CD1c-positive myeloid dendritic cell (primary cell): Measurements from ENCODE around the gene FRAT1.
A peak's percentile ranks its signal among the peaks of the same experiment; 100 is the strongest.

Source experiments
- DNase-seq: peaks from one replicate; pipeline ENCODE4 v3.0.0-alpha.2; 2016; ENCODE audit errors: extremely low spot score

FRAT1 gene

DNA sequence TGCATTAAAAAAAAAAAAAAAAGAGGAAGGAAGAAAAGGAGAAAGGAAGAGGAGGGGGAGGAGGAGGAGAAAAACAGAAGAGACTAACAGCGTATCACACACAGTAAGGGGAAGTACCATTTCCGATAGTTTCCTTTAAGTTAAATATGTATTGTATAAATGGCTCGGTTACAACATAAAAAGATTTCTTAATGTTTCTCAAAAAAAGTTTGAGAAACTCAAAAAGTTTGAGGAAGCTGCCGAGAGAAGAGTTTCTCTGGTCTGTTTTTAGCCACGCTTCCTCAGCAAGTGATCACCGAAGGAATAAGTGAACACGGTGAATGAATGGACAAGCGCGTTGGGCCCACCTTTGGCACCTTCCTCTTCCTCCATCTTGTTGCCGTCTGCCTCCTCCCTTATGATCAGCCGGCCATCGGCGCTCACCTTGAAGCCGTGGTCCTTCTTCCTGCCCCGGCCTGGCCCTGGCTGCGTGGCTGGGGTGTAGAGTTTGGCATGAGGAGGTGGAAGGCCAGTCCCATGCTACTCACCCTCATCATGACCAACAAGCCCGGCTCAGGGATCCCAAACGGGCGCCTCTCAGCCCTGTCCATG is 46.8 kb downstream of the FRAT1 start:
- peak; percentile 96 for DNase-seq

DNA sequence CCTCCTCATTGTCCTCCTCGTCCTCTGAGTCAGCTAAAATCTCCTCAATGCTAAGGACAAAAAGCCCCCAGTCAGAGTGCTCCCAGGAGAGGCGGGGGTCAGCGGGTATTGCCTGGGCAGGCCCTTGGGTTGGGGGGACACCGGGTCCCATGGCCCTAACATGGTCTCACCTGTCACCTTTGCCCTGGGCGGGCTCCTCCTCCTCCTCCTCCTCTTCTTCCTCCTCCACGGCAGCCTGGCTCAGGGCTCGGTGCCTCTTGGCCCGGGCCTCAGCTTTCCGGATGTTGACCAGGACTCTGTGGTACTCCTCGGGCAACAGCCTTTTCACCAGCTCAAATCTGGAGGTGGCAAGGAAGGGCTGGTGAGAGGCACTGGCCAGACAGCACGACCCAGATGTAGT is 47.5 kb downstream of the FRAT1 start:
- DNase-seq = no peak

DNA sequence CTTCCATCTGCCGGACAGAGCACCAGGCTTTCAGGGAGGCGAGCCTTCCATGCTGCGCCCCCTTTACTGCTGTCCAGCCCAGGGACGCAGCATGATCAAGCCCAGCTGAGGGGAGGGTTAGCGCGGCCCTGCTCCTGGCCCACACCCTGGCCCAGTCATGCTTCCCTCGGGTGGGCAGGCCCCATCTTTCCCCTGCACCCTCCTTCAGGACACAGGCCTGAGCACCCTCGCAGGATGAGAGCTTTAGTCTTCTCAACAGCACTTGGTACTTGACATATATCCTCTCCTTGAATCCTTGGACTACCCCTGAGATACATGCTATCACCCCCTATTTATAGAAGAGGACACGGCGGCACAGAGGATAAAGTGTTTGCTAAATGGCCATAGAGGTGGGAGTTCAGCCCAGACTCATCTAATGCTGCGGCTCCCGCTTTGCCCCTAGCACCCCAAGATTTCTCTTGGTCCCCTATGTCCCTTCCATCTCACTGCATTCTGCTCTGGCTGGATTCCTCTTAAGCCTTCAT is 48.1 kb downstream of the FRAT1 start:
- no peak for DNase-seq
